DOHH2 (cell line): ENCODE measurements around the gene CEMIP.

ENCODE experiments used
- EZH2phosphoT487 ChIP-seq: fragments of 200-600 bp; sonication (generic); IDR thresholded peaks from 2 replicates; pipeline ENCODE4 v1.6.1; 2017; ENCODE audit warnings: borderline replicate concordance, mild to moderate bottlenecking, antibody characterized with exemption, low read length, moderate library complexity, mixed read lengths
- TF ChIP-seq, protein P1 (sequence below): fragments of 200-600 bp; sonication (generic); IDR thresholded peaks from one replicate; pipeline ENCODE4 v1.5.1; 2014; ENCODE audit warnings: antibody characterized with exemption, mild to moderate bottlenecking, low read depth, low read length; ENCODE audit not compliant: poor library complexity, severe bottlenecking

DNA sequence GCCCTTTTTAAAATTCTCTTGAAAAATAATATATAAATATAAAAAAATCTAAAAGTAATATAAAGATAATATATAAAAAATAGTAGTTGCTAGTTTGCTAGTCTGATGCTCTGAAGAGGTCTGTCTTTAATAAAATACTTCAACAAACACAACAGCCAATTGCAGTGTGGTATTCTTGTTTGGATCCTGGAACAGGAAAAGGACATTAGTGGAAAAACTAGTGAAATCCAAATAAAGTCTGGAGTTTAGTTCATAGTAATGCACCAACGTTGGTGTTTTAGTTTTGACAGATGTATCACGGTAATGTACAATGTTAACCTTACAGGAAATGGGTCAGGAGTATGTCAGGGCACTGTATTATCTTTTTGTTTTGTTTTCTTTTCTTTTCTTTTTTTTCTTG lies 26.0 kb upstream of the CEMIP start:
- TF ChIP-seq, protein P1, sequence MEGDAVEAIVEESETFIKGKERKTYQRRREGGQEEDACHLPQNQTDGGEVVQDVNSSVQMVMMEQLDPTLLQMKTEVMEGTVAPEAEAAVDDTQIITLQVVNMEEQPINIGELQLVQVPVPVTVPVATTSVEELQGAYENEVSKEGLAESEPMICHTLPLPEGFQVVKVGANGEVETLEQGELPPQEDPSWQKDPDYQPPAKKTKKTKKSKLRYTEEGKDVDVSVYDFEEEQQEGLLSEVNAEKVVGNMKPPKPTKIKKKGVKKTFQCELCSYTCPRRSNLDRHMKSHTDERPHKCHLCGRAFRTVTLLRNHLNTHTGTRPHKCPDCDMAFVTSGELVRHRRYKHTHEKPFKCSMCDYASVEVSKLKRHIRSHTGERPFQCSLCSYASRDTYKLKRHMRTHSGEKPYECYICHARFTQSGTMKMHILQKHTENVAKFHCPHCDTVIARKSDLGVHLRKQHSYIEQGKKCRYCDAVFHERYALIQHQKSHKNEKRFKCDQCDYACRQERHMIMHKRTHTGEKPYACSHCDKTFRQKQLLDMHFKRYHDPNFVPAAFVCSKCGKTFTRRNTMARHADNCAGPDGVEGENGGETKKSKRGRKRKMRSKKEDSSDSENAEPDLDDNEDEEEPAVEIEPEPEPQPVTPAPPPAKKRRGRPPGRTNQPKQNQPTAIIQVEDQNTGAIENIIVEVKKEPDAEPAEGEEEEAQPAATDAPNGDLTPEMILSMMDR = no peak
- TF ChIP-seq EZH2phosphoT487 = no peak
